Measurements from ENCODE around the gene NCKAP5.

NCKAP5 gene

GRCh38 chr2:133573491-133574162, 5.4 kb upstream of the NCKAP5 start:
- DNase-seq, result no peak

DNA sequence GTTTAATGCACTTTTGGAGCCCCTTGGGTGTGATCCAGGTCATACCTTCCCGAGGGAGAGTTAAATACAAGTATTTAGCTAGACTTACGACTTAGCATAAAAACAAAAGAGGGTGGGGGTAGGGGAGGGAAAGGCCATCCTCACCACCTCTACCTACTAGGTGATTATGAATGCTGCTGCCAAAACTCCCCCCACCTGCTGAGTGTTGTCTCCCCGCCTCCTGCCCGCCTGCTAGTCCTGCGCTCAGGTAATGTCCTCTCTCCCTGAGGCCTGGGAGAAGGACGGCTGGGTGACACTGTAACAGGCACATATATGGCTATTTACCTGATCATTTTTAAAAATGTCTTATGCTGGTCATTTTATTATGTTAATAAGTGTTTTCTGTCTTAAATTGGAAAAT, 3.0 kb upstream of the NCKAP5 start:
- DNase-seq, result no peak

GRCh38 chr2:133570542-133570941, 2.3 kb upstream of the NCKAP5 start:
- no peak for DNase-seq

- no peak for DNase-seq
These were observed 1.1 kb upstream of the NCKAP5 start for GRCh38 chr2:133569286-133569830.

DNA sequence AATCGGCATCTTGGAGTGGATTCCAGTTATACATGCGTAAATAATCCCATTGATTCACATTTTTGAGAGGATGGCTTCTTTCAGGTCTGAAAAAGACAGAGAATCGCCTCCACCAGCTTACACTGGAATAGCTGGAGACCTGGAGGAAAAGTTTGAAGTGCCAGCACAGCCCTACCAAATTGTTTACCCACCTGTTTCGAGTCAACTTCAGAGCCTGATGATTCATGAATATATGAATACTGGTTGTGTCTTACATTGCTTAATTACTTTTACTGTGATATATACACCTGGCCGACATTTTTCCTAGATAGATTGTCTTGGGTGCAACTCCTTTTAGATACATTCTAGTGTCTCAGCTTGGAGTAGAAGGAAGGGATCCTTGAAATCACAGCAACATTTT, 335 bp upstream of the NCKAP5 start:
- DNase-seq, result no peak

DNA sequence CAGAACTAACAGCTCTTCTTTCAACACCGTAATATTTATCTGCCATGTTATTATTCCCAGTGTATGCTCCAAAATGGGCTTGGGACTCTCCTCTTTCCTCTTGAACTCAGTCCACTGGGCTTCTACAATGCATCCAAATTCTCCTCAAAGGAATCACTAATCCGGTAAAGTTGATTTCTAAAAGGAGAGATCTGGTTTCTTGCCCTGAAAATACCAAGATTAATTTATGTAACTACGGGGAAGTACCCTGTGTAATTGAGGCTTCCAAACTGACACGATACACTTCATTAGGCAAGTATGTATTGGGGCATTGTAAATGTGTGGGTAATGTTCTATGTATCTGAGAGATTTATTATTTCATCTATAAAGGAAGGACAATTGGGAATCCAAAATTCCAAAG, 5.7 kb downstream of the NCKAP5 start:
- DNase-seq, result no peak

DNA sequence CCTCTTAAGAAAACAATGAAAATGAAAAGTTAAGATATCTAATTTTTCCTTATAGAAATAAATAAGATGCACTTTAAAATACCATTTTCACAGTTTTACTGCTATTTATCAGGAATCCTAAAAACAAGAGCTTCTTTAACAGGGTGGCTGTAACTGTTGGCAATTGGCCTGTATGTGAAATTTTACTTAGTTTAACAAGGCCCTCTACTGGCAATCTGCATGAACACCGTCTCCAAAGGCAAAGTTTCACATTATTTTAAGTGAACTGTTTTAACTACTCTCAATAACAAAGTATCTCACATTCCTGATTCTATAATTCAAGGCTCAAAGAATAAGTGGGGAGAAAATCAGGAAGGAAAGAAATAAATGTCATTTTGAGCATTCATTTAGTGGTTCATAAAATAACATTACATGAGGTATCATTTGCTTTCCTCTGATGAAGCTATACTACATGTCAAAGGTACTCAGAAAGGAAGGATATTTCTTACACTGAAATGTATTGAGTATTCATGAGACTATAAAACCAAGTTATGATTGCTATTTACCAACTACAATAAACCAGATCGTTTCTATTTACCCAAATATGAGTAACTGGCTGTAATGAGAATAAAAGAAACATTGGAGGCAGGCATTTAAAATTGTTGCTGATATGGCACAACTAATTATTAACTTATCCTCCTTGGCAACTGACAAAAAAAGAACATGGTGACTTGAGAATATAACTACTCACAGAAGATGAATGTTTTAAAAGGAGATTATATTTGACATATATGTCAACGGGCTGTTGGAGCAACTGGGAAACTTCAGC, 7.0 kb downstream of the NCKAP5 start:
- no peak for DNase-seq

GRCh38 chr2:133557614-133558013, 10.6 kb downstream of the NCKAP5 start:
- no peak for DNase-seq

DNA sequence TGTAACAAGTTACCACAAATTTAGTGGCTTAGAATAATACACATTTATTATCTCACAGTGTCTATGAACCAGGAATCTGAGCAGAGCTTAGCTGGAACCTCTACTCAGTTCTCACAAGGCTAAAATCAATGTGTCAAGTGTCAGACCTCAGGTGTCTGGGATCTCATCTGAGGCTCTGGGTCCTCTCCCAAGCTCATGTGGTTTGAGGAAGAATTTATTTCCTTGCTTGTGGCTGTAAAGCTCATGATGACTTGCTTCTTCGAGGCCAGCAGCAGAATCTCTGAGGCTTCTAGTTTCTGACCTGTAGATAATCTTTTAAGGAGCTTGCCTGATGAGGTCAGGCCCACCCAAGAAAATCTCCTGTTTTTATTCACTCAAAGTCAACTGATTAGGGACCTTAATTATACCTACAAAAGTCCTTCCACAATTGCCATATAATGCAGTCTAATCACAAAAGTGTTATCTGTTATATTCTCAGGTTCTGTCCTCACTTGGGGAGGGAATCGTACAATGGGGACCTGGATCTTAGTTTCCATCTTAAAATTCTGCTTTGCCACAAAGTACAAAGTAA, 14.3 kb downstream of the NCKAP5 start:
- DNase-seq, result no peak

GRCh38 chr2:133553251-133553650, 15.0 kb downstream of the NCKAP5 start:
- no peak for DNase-seq

GRCh38 chr2:133552821-133553220, 15.4 kb downstream of the NCKAP5 start:
- no peak for DNase-seq

- DNase-seq, result no peak
These were observed 26.5 kb downstream of the NCKAP5 start for GRCh38 chr2:133541797-133542196.

GRCh38 chr2:133541376-133541775, 26.9 kb downstream of the NCKAP5 start:
- DNase-seq, result no peak

DNA sequence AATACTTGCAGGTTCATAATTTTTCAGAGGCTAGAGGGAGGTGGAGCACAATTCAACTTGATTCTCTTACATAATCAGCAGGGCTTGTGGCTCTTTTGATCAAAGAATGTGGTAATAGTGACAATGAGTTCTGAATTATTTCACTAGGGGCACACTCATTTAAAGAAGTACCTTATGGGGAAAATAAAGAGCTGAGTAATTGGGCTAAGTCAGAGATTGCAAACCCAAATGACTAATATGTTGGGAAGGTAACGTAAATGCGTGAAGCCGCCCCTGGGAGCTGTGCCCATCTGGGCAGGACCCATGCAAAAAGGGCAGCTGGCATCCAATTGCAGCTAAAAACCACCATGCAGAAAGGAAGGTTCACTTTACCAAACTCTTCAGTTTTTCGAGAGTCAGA, 35.3 kb downstream of the NCKAP5 start:
- DNase-seq, result no peak

GRCh38 chr2:133531382-133531781, 36.9 kb downstream of the NCKAP5 start:
- no peak for DNase-seq

DNA sequence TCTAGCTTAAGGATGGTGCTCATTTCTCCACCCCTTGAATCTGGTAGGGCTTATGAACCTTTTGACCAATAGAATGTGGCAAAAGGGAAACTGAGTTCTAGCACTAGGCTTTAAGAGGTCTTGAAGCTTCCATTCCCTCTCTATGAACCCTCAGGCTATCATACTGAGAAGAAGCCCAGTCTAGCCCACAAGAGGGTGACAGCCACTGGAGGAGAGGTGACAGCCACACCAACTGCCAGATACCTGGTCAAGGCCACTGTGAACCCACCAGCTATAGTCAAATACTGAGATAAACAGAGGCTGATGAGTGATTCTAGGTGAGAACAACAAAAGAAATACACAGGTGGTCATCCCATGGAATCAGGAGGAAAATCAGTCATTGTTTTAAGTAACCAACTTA, 37.6 kb downstream of the NCKAP5 start:
- DNase-seq, result no peak

- DNase-seq, result no peak
These were observed 41.5 kb downstream of the NCKAP5 start for GRCh38 chr2:133526530-133527300.

DNA sequence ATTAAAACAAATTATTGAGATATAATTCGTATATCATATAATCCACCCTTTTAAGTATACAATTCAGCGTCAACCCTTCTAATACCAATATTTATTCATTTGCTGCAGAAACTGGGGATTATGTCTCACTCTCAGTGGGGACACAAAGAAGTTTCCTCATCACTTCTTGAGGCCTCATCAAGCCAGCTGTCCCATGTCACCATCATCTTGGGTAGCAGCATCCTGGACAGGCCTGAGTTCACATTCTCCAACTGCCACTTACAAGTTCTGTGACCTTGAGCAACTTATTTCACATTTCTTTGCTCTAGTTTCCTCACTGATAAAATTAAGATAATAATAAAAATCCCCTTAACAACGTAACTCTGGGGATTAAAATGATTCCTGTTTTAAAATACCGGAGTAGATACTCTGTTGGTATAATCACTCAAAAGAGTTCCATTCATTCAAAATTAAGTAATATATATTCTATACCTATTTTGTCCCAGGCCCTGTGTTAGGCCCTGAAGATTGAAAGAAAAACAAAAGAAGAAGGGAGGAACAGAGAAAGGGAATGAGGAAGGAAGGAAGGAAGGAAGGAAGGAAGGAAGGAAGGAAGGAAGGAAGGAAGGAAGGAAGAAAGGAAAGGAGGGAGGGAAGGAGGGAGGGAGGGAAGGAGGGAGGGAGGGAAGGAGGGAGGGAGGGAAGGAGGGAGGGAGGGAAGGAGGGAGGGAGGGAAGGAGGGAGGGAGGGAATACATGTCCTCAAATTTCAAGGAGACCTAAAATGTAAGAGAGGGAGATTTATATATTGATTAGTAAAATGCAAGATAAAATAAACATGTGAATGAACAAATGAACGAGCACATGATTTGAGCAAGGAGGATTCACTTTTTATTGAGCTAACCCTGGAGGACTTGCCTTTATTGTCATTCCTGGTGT, 42.4 kb downstream of the NCKAP5 start:
- DNase-seq, result no peak

- no peak for DNase-seq
These were observed 43.2 kb downstream of the NCKAP5 start for GRCh38 chr2:133525090-133525489.

GRCh38 chr2:133523406-133523805, 44.9 kb downstream of the NCKAP5 start:
- DNase-seq, result no peak

DNA sequence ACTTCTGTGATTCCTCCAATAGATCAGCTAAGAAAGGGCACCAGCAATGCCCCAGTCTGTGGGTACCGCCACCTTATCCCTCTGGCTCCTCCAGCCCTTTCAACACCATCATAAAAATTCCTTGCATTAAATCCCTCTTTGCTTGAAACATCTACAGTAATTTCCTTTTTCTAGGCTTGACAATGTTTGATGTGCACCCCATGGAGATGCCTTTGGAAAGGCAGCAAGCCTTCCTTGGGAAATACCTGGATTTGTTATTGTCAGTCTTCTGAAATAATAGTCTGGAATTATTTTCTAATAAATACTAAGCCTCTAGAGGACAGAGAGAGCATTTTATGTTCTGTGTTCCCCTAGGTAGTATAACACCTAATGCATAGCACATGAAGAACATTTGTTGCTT, 46.1 kb downstream of the NCKAP5 start:
- no peak for DNase-seq

GRCh38 chr2:133521146-133521745, 47.0 kb downstream of the NCKAP5 start:
- no peak for DNase-seq
